ENCODE results near the gene TRIM45. TPM values are rescaled to one million over a fixed set of nuclear protein-coding genes. Genes with fewer than 3 reads are reported as not detected.

Gene TRIM45
- total and polyA plus RNA-seq, 2 of the 13 experiments (the other 11 are each of a cell fraction or from before 2014, with no cell fraction given) = 1.9 to 2.3 TPM

GRCh38 chr1:117110774-117111173 is 10.8 kb downstream of the TRIM45 start:
- no peak for FAIRE-seq
- peaks cover 0 to 1% of the 10 kb centered on the region in 2 experiments; a peak in 2 of 5 replicates for H3K36me3 ChIP-seq (replicated peaks in 1 of 2; ENCODE audit: control insufficient read depth in 1 of 2, insufficient read depth in 2 of 2, low read length in 2 of 2)
- BruUV-seq (replicated peaks) = no TSS peak
- no peak overlapping the region for H3K4me2 ChIP-seq (ENCODE audit: low read depth, low read length)
- H3K27ac ChIP-seq (ENCODE audit: extremely low read length, insufficient read depth, low read length) = no peak overlapping the region
- no peaks in the 10 kb centered on the region for H4K20me1 ChIP-seq (ENCODE audit: insufficient read depth, low read length)
- no peaks in the 10 kb centered on the region for H3K27me3 ChIP-seq (ENCODE audit: control insufficient read depth in 1 of 2, insufficient read depth in 2 of 2, low read length in 2 of 2)
- H3K4me3 ChIP-seq (replicated peaks in 1 of 3; ENCODE audit: insufficient read depth in 1 of 3, low read depth in 2 of 3, low read length in 3 of 3) = no peak overlapping the region
- H3K9me3 ChIP-seq (ENCODE audit: low read length) = no peaks in the 10 kb centered on the region
- no peaks in the 10 kb centered on the region for H3K79me2 ChIP-seq (ENCODE audit: insufficient read depth, low read length)
- 0 out of 2 replicates have a peak, but pooled peaks cover 2% of the 10 kb centered on the region for H3K4me1 ChIP-seq (ENCODE audit: insufficient read depth, low read length)
- ChIA-PET CTCF (ENCODE audit: low intra/inter-chr PET ratio, low total read pairs) (no interaction called here), POLR2A (no interaction called here)
- in situ Hi-C loops (cut with HindIII; ENCODE audit: extremely low pct_ligation_motif_present, low pct_unique_long_range_greater_than_20kb) = no loop called here
- no peak overlapping the region for H2AFZ ChIP-seq (ENCODE audit: low read length)
- ATAC-seq = no peak
- DNase-seq (ENCODE audit: low spot score) = no peak
- WGBS (ENCODE audit: low lambda C conversion rate) = 91% methylated on average over 2 of the region's 2 CpGs
- intact Hi-C loops (cut with micrococcal nuclease; ENCODE audit: unreplicated experiment) = no loop called here
- H3K9ac ChIP-seq (ENCODE audit: insufficient read depth, low read depth, low read length) = no peak overlapping the region
- TF ChIP-seq ARID5B (CRISPR knock-in tag; IDR thresholded peaks at IDR 0.05) (no peak), TFDP1 (CRISPR knock-in tag; IDR thresholded peaks at IDR 0.05; ENCODE audit: borderline replicate concordance) (no peak), CREB3 (CRISPR knock-in tag; IDR thresholded peaks at IDR 0.05) (no peak), KAT2B (IDR thresholded peaks at IDR 0.05; ENCODE audit: borderline replicate concordance, low read depth, low read length) (no peak), ZNF205 (CRISPR knock-in tag; IDR thresholded peaks at IDR 0.05) (no peak), KLF6 (CRISPR knock-in tag; IDR thresholded peaks at IDR 0.05) (no peak), ZNF878 (CRISPR knock-in tag; IDR thresholded peaks at IDR 0.05) (no peak), ZBTB21 (CRISPR knock-in tag; IDR thresholded peaks at IDR 0.05) (no peak), KIAA2018 (CRISPR knock-in tag; IDR thresholded peaks at IDR 0.05; ENCODE audit: borderline replicate concordance) (no peak), KLF15 (CRISPR knock-in tag; IDR thresholded peaks at IDR 0.05; ENCODE audit: borderline replicate concordance) (no peak), EHMT2 (IDR thresholded peaks at IDR 0.05; ENCODE audit: borderline replicate concordance, low read depth, low read length) (no peak)

Measured in HepG2 (cell line).